Superior temporal gyrus (tissue), 1 donor: ENCODE measurements around the gene PTRH1.
A peak's percentile ranks its signal among the peaks of the same experiment; 100 is the strongest.

Experiments
- DNase-seq: peaks from one replicate; pipeline ENCODE4 v3.0.0-alpha.2; 2016; ENCODE audit errors: extremely low spot score

Gene PTRH1

GRCh38 chr9:127697575-127697974 lies 17.9 kb downstream of the PTRH1 start:
- no peak for DNase-seq

- peak; percentile 17 for DNase-seq
These were observed 20.4 kb downstream of the PTRH1 start for GRCh38 chr9:127694890-127695720.

GRCh38 chr9:127693697-127694096 lies 21.8 kb downstream of the PTRH1 start:
- no peak for DNase-seq

- DNase-seq = peak; percentile 56
These were observed 22.3 kb downstream of the PTRH1 start for GRCh38 chr9:127693143-127693542.

GRCh38 chr9:127692071-127692470 lies 23.4 kb downstream of the PTRH1 start:
- no peak for DNase-seq

- no peak for DNase-seq
These were observed 24.7 kb downstream of the PTRH1 start for GRCh38 chr9:127690735-127691134.

- DNase-seq = no peak
These were observed 26.0 kb downstream of the PTRH1 start for GRCh38 chr9:127689329-127690000.

- peak; percentile 46 for DNase-seq
These were observed 28.7 kb downstream of the PTRH1 start for GRCh38 chr9:127686461-127687393.

- no peak for DNase-seq
These were observed 30.9 kb downstream of the PTRH1 start for GRCh38 chr9:127684576-127684975.

GRCh38 chr9:127683723-127684122 lies 31.7 kb downstream of the PTRH1 start:
- DNase-seq = no peak

- no peak for DNase-seq
These were observed 32.9 kb downstream of the PTRH1 start for GRCh38 chr9:127682351-127683136.

- peak; percentile 55 for DNase-seq
These were observed 34.6 kb downstream of the PTRH1 start for GRCh38 chr9:127680846-127681245.

- DNase-seq = no peak
These were observed 35.2 kb downstream of the PTRH1 start for GRCh38 chr9:127680226-127680625.

- peak; percentile 46 for DNase-seq
These were observed 36.0 kb downstream of the PTRH1 start for GRCh38 chr9:127679506-127679905.

GRCh38 chr9:127676638-127677037 lies 38.8 kb downstream of the PTRH1 start:
- DNase-seq = peak; percentile 48

GRCh38 chr9:127673234-127673633 lies 42.2 kb downstream of the PTRH1 start:
- DNase-seq = no peak

GRCh38 chr9:127667906-127668305 lies 47.6 kb downstream of the PTRH1 start:
- DNase-seq = no peak

- peak; percentile 35 for DNase-seq
These were observed 48.2 kb downstream of the PTRH1 start for GRCh38 chr9:127667127-127667844.

GRCh38 chr9:127664678-127665507 lies 50.6 kb downstream of the PTRH1 start:
- DNase-seq = no peak

GRCh38 chr9:127664324-127664677 lies 51.2 kb downstream of the PTRH1 start:
- DNase-seq = no peak
